Measurements from ENCODE around the gene GJC2.

DNA sequence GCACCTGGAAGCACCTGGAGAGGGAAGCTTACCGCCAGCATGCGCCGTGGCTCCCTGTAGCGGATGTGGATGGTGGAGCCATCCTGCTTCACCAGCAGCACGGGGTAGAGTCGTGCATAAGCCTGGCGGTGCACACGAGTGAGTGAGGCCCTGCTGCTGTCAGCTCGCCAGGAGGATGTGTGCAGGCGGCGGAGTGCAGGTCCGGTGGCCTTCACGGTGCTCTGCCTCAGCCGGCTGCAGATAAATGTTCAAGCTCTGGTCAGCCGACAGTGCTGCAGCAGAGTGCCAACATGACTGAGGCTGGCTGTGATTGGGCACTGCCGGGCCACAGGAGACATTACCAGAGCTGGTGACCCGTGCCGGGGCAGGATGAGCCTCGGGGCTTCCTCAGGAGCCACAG lies 42.1 kb upstream of the GJC2 start:
- no peak for TF ChIP-seq TARDBP (IDR thresholded peaks at IDR 0.05)
- TF ChIP-seq HDGF (IDR thresholded peaks at IDR 0.05; ENCODE audit: borderline replicate concordance), result no peak
- no peak for TF ChIP-seq FOXM1 (IDR thresholded peaks at IDR 0.05; ENCODE audit: borderline replicate concordance)

Data from HEK293T (cell line).